SIG-M5 (cell line): Measurements from ENCODE around the gene SLC35C1.

Experiments
- DNase-seq: peaks from one replicate; lab custom pipeline; 2025; lab: John Stamatoyannopoulos, UW

SLC35C1 gene

DNA sequence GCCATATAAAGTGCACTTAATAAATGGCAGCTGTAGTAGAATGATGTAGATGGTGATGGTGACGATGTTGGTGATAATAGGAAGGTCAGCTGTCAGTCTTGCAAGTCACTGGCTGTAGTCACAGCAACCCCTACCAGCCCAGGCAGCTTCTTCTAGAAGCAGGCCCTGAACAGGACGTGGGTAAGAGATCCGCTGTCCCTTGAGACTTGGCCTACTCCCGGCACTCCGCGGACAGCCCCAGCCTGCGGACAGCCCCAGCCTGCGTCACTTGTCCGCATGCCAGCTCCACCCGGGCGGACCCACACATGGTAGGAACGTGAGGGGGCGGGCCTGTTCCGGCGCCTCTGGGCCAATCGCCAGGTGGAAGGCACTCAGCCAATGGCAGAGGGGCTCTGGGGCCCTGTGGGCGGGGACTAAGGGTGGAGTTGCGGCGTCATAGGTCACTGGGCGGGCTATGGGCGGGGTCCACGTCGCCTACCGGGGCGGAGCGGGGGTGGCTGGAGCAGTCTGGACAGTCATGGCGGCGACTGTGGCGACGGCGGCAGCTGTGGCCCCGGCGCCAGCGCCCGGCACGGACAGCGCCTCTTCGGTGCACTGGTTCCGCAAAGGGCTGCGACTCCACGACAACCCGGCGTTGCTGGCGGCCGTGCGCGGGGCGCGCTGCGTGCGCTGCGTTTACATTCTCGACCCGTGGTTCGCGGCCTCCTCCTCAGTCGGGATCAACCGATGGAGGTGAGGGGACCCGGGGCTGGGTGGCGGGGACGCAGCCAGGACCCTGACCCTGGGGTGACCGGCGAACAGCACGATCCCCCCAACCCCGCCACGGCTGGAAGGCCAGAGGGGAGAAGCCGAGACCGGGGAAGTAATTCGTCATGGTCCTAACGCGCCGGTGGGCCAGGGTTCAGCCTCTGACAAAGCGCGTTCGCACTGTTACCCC lies 42.3 kb downstream of the SLC35C1 start, which contains the start of gene CRY2:
Gene CRY2 (plus strand): TSS at position 502 of the 937 bp plus-strand sequence. CDS start 16 bp downstream, at position 518.
- peak; percentile 70 for DNase-seq

DNA sequence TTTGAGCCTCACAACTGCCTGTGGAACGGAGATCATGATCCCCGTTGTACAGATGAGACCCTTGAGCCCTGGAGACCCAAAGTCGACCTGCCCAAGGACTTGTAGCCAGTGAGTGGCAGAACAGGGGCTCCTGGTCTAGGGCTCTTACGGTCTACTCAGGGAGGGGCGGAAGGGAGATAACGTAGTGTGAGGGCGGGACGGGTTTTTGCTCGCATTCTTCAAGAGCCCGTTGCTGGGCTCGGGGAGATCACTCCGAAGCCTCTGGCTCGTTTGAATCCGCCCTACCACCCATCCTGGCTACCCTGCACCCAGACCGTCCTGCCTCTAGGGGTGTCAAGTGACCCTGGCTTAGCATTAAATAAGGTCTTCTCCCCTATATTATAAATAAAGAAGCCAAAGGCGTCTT lies 43.0 kb downstream of the SLC35C1 start:
- DNase-seq = no peak

DNA sequence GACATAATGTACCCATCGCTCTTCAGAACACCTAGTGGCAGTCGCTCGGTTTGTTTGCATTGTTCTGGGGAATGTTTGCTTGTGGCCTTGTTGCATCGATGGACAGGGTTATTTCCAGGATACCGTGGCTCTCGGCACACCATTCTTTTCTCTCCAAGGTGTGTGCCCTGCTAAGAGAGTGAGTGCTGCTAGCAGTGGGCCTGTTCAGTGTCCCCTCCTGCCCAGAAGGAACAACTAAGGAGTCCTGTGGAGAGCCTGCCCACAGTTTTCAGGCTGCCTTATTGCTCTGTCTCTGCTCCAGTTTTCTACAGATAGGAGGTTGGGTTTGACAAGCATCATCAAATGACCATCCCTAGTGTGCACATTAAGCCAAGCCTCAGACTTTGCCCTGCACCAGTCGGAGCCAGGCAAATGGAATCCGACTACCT lies 43.7 kb downstream of the SLC35C1 start:
- no peak for DNase-seq

DNA sequence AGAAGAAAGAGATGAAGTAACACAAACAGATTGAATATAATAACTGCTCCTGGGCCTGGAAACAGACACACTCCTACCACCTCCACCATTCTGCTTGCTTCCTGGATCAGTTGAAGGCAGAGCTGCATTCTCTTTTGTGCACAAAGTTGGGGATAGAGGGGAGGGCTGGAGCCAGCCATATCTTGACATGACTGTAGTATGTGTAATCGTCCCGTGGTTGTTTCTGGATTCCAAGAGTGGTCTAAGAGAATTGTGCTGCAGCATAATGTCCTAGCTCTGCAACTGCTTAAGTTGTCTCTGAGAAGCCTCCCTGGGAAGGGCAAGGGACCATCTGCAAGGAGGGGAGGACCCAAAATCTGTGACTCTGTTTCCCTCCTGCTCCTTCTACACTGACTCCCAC lies 45.5 kb downstream of the SLC35C1 start:
- DNase-seq = no peak

DNA sequence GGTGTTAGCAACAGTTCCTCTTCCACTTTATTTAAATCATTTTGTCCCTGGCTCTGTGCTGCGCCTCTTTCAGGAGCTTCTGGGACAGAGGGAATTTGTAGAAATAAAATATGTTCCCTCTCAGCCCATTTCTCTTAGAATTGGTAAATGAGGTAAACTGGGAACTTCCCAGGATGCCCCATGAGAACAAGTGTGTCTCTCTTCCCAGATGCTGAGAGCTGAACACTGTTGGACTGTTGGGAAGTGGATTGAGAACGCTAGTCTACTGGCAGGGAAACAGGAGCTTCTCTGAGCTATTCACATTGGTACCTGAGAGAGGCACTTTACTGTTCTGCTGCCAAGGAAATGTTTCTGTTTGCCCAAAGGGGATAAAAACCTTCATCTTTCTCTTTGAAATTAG lies 46.3 kb downstream of the SLC35C1 start:
- DNase-seq = no peak

DNA sequence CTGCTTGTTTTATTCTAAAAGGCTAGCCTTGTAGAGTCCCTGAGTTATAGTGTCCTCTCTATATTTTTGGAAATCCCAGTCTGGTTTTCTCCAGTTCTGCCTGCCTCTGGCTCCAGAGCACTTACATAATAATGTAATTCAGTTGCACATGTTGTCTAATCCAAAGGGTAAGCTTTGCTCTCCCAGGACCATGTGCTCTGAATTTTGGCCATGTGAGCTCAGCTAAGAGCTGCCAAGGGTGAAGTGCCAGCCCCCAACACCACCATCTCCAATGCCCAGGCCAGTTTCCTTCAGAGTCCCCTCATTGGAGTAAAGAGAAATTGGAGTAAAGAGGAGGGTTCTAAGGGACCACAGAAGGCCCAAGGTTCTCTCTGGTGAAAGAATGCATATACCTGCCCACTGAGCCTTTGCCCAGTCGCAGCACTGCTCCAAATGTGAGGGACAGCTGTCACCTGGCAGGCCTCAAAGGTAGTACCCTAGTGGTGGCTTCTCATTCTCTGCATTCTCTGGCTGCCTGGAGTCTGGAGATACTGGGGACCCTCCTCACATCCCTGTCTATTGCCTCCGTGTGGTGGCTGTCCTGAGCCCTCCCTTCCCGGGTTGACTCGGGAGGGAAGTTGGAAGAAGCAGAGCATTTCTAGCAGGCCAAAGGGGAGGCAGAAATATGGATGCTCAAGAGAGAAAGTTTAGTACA lies 47.2 kb downstream of the SLC35C1 start:
- no peak for DNase-seq

DNA sequence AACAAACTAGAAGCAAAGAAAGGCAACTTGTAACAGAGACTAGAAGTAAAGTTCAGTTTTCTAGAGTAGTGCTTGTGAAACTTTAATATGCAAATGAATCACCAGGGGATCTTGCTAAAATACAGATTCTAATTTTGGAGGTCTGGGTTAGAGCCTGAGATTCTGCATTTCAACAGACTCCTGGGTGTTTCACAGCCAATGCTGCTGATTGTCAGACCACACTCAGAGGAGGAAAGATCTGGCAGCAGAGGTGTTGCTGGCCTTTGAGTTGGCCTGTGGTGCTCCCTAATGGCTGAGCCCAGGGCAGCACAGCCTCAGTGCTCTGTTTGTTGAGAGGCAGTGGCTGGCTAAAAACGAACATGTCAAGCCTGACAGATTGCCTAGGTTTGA lies 47.8 kb downstream of the SLC35C1 start:
- DNase-seq = no peak

DNA sequence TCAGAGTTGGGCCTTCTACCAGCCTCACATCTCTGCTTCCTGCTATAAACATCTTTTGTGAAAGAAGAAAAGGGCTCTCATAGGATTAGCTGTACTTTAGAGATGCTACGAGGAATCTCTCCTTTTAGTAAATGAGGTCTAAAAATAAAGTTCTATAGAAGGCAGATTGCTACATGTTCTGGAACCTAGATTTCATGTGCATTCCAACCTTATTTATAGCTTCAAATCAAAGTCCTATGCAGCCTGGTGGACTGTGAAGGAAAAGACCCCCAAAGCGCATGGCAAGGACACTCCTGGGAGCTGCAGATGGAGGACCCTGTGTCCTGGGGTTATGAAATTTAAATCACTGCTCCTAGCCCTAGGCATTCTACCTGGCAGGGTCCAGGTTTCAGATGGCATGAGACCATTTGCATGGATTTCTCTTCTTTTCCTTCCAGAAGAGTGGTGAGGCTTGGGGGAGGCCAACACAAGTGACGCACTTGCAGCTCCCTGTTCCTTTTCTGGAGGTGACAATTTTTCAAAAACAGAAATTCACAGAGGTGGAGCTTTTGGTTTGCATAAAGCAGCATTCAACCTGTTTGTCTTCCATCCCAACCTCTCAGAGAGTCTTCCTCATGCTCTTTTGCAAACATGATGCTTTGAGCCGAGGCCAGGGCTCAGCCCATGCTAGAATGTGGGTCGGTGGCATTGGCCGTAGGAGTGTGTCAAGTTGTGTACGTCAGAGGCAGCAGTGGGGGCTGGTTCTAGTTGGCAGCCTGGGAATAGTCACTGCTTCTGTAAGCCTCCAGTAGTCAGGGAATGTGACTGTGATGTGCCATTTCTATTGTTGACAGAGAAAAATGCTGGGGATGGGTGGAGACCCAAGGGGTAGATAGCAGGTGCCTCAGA lies 48.6 kb downstream of the SLC35C1 start:
- no peak for DNase-seq

DNA sequence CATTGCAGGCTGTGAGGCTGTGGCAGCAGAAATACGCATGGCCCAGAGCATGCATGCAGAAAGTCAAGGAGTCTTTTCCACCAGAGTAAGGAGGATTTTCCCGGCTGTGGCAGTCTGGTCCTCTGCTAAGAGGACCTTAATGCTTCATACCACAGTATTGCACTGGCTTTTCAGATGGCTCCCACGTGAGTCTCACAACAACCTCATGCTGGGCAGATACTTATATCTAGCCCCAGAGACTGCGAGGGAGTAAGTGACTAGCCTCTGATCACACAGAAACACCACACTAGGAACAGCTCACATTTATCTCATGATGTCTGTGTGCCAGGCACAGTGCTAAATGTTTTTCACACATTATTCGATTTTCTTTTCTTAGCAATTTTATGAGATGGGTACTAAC lies 50.4 kb downstream of the SLC35C1 start:
- no peak for DNase-seq

DNA sequence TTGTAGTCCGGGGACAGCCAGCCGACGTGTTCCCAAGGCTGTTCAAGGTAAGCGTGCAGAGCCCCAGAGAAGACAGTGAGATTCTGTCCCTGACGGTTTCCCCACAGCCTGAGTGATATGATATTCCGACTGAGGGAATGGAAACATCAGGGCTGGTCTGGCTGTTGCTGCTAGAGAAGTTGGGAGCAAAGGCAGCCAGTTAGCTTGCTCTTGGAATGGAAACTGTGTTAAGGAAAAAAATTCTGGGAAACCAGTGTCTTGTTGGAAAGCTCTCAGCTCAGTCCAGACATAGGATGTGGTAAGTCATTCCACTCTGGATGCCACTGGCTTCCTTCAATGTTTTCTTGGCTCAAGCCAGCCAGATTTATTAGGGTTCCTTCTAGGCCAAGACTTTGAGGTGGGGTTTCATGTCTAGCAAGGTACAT lies 51.1 kb downstream of the SLC35C1 start:
- no peak for DNase-seq

DNA sequence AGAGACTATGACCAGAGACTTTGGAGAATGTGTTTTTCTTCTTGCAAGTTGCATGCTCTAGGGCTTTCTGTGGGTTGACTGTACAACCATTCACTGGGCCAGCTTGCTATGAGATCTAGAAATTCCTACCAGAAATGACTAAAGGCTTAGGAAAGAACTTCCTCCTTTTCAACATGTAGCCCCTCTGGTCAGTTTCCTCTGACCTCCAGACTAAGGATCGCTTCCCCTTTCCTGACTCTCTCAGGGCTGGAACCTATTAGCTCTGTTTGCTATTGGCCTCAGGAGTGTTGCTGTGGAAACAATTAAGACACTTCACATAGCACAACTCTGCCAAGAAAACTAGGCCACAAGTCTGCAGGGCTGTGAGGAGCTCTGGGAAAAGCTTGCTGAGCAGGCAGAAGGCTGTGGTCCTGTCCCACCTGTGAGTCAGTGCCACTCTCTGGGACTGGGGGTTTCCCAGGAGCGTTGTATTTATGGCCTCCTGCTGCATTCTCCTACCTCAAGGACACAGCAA lies 53.1 kb downstream of the SLC35C1 start:
- DNase-seq = no peak

DNA sequence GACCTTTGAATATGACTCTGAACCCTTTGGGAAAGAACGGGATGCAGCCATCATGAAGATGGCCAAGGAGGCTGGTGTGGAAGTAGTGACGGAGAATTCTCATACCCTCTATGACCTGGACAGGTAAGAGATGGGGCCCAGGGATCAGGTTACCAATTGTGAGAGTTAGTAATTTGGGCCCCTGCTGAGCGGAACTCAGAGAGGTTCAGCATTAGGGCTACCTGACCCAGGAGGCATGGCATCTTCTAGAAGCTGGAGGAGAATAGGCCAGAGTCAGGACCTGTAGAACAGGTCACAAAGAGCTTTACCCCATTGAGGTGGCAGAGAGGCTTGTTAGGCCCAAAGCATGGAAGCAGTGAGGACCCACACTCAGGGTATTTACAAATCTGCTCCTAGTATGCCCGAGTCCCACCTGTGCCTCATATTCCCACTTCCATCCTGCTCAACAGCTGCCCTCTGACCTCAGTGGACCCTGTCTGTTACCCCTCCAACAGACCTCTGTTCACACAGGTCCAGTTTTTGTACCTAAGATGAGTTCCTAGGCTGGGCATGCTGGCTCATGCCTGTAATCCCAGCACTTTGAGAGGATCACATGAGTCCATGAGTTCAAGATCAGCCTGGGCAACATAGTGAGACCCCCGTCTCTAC lies 53.9 kb downstream of the SLC35C1 start:
- DNase-seq = no peak

DNA sequence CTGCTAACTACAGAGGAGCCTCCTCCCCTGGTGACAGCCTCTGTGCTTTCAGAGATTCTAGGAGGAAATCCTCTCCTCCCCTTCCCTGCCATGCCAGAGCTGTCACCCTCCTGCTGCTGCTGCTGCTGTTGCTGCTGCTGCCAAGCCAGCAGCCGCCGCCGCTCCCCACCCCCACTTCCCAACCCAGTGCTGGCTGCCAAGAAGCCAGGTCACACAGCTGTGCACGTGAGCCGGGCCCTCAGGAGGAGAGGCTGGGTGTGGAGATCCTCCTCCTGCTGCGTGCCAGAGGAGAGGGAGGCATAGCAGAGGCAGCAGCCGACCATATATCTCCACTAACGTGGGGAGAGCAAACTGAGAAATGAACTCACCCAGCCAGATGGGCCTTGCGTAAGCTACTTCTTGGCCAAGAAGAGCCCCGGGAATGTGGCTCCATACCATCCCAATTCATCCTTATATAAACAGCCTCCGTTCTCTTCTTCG lies 54.8 kb downstream of the SLC35C1 start:
- DNase-seq = no peak

DNA sequence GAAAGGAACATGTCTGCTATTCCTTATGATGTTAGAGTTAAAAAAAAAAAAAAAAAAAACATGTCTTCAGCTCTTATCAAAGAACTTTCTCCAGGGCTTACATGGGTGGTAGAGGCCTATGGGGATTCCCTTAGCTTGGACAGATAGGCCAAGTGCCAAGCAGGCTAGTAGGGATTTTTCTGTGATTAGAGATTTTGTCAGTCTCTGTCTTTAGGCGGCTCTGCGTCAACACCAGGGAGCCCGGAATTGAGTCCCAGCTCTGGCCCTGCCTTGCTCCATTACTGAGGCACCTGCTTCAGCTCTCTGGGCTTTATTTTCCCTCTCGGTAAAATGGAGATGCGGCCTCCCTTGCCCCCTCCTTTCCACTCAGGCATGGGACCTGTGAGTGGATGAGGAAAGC lies 55.4 kb downstream of the SLC35C1 start:
- DNase-seq = no peak

DNA sequence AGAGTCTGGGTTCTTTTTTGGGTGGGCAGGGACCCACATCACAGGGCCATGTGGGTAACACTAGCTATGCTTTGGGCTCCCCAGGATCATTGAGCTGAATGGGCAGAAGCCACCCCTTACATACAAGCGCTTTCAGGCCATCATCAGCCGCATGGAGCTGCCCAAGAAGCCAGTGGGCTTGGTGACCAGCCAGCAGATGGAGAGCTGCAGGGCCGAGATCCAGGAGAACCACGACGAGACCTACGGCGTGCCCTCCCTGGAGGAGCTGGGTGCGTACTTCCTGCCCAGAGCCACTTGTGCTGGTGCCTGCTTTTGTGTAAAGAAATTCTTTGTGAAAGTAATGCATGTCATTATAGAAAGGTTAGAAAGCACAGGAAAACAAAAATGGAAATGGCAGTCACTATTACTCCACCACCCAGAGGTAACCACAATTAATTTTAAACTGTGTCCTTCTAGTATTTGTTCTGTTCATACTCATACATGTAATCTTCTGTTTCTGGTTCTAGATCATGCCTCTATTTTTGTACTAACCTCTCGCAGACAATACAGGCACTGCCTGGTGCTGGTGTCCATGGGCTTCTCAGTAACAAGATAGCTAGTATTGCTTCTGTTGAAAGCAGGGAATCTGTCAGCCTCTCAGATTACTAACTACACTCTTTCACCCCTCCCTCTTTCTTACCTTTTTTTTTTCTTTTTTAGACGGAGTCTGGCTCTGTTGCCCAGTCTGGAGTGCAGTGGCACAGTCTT lies 56.0 kb downstream of the SLC35C1 start:
- no peak for DNase-seq
